SK-N-SH (cell line): ENCODE data around the gene PYGB. TPM values are rescaled to one million over a fixed set of nuclear protein-coding genes. Genes with fewer than 3 reads are reported as not detected.

Source experiments
- CTCF ChIA-PET: fragments of 300-600, 350-600 bp; formaldehyde crosslinking; extraction: SDS; loops from one replicate; lab custom pipeline; 2021; lab: Yijun Ruan, JAX
- POLR2A ChIA-PET: fragments of 350-600 bp; sonication (Branson Sonifier 250); formaldehyde crosslinking; extraction: SDS; loops from one replicate; lab custom pipeline; 2020; ENCODE audit warnings: antibody characterized with exemption, inconsistent platforms; lab: Yijun Ruan, JAX
- DNase-seq: peaks from one replicate; pipeline ENCODE4 v3.0.0; 2012
- H2AFZ ChIP-seq: fragments of 200-600 bp; sonication (generic); 2 replicates; pipeline ENCODE4 v1.8.1; 2016; ENCODE audit warnings: antibody characterized with exemption, mild to moderate bottlenecking, low read depth
- H3F3A ChIP-seq: fragments of 200-600 bp; sonication (generic); replicated peaks from 2 replicates; pipeline ENCODE3; 2016; ENCODE audit warnings: antibody characterized with exemption, mild to moderate bottlenecking; ENCODE audit not compliant: insufficient read depth
- H3K27ac ChIP-seq, 2 experiments: fragments of 200-500 bp in 1 of 2; fragments of 200-600 bp in 1 of 2; sonication (Bioruptor generic) in 1 of 2; sonication (generic), shearing (Covaris generic) in 1 of 2; 2 replicates each; pipeline versions ENCODE4 v1.5.1 to v1.6.1; 2014 to 2016; ENCODE audit warnings: low read depth in 2 of 2, inconsistent platforms in 1 of 2, low read length in 1 of 2, mild to moderate bottlenecking in 1 of 2, mixed read lengths in 1 of 2
- H3K27me3 ChIP-seq: fragments of 200-600 bp; sonication (generic), shearing (Covaris generic); 2 replicates; pipeline ENCODE4 v1.6.1; 2016; ENCODE audit warnings: mixed run types; ENCODE audit not compliant: insufficient read depth
- H3K36me3 ChIP-seq, 2 experiments: fragments of 200-500 bp in 1 of 2; fragments of 200-600 bp in 1 of 2; sonication (Bioruptor generic) in 1 of 2; sonication (generic) in 1 of 2; replicated peaks in 1 of 2; 2 replicates each; pipeline versions ENCODE3 to v1.5.1; 2014 to 2016; ENCODE audit warnings: low read length in 1 of 2, mild to moderate bottlenecking in 1 of 2; ENCODE audit not compliant: insufficient read depth in 2 of 2, control insufficient read depth in 1 of 2
- H3K4me1 ChIP-seq, 2 experiments: fragments of 200-500 bp in 1 of 2; fragments of 200-600 bp in 1 of 2; sonication (Bioruptor generic) in 1 of 2; sonication (generic), shearing (Covaris generic) in 1 of 2; 2 replicates each; pipeline versions ENCODE4 v1.5.1 to v1.6.1; 2014 to 2016; ENCODE audit warnings: low read depth in 1 of 2, low read length in 1 of 2, mixed run types in 1 of 2; ENCODE audit not compliant: insufficient read depth in 2 of 2, control insufficient read depth in 1 of 2
- H3K4me2 ChIP-seq: fragments of 200-600 bp; sonication (generic), shearing (Covaris generic); 2 replicates; pipeline ENCODE4 v1.6.1; 2017; ENCODE audit warnings: mixed run types
- H3K4me3 ChIP-seq, 2 experiments: fragments of 200-500 bp in 1 of 2; fragments of 200-600 bp in 1 of 2; sonication (Bioruptor generic) in 1 of 2; sonication (generic), shearing (Covaris generic) in 1 of 2; 2 replicates each; pipeline versions ENCODE4 v1.5.1 to v1.8.1; 2014 to 2016; ENCODE audit warnings: low read depth in 2 of 2, inconsistent platforms in 1 of 2, low read length in 1 of 2, mild to moderate bottlenecking in 1 of 2, mixed read lengths in 1 of 2, moderate library complexity in 1 of 2
- H3K79me2 ChIP-seq: fragments of 200-600 bp; sonication (generic); 2 replicates; pipeline ENCODE4 v1.8.1; 2017; ENCODE audit warnings: mild to moderate bottlenecking; ENCODE audit not compliant: insufficient read depth
- H3K9ac ChIP-seq: fragments of 200-600 bp; sonication (generic); 2 replicates; pipeline ENCODE4 v1.6.1; 2017; ENCODE audit warnings: mixed run types
- H3K9me2 ChIP-seq: fragments of 200-600 bp; sonication (generic); 2 replicates; pipeline ENCODE4 v1.6.1; 2017; ENCODE audit warnings: mixed run types
- H3K9me3 ChIP-seq: fragments of 200-600 bp; sonication (generic); 2 replicates; pipeline ENCODE4 v1.6.1; 2017; ENCODE audit warnings: mixed run types, mild to moderate bottlenecking, moderate library complexity
- H4K20me1 ChIP-seq: fragments of 200-600 bp; sonication (generic); 2 replicates; pipeline ENCODE4 v1.6.1; 2017; ENCODE audit warnings: mild to moderate bottlenecking, mixed run types; ENCODE audit not compliant: insufficient read depth
- CTCF ChIP-seq: fragments of 200-600 bp; sonication (generic); IDR thresholded peaks from 2 replicates; pipeline ENCODE4 v1.6.1; 2017; ENCODE audit warnings: antibody characterized with exemption, mild to moderate bottlenecking, moderate library complexity
- EP300 ChIP-seq, 2 experiments: IDR thresholded peaks; 2 replicates each; pipeline versions ENCODE4 v1.4.0 to v1.6.1; 2012; ENCODE audit warnings: borderline replicate concordance in 1 of 2, low read depth in 1 of 2, low read length in 1 of 2
- EZH2phosphoT487 ChIP-seq: fragments of 200-600 bp; sonication (generic); IDR thresholded peaks from 2 replicates; pipeline ENCODE4 v1.6.1; 2017; ENCODE audit warnings: low read depth, mixed run types, mild to moderate bottlenecking, antibody characterized with exemption, moderate library complexity, borderline replicate concordance
- FOSL2 ChIP-seq: IDR thresholded peaks from 2 replicates; pipeline ENCODE4 v1.4.0; 2012; ENCODE audit warnings: low read depth, mild to moderate bottlenecking, moderate library complexity, borderline replicate concordance
- FOXJ3 ChIP-seq: sonication (generic); formaldehyde crosslinking; IDR thresholded peaks from 2 replicates; pipeline ENCODE4 v1.5.1; 2020; ENCODE audit warnings: mild to moderate bottlenecking, missing genetic modification reagents
- FOXM1 ChIP-seq: IDR thresholded peaks from 2 replicates; pipeline ENCODE4 v1.4.0; 2012; ENCODE audit warnings: low read depth, mild to moderate bottlenecking
- GABPA ChIP-seq: IDR thresholded peaks from 2 replicates; pipeline ENCODE4 v1.4.0; 2012; ENCODE audit warnings: low read depth, mild to moderate bottlenecking
- IRF3 ChIP-seq: fragments of 150-350 bp; IDR thresholded peaks from 2 replicates; pipeline ENCODE4 v1.6.1; 2016; ENCODE audit warnings: mild to moderate bottlenecking, low read depth, low read length
- MEF2A ChIP-seq: IDR thresholded peaks from 2 replicates; pipeline ENCODE4 v1.4.0; 2012; ENCODE audit warnings: low read depth, borderline replicate concordance
- MXI1 ChIP-seq: IDR thresholded peaks from 2 replicates; pipeline ENCODE4 v1.6.1; 2012; ENCODE audit warnings: mild to moderate bottlenecking, low read depth, low read length, improper control_type of control experiment
- NFIC ChIP-seq: IDR thresholded peaks from 2 replicates; pipeline ENCODE4 v1.4.0; 2012; ENCODE audit warnings: borderline replicate concordance
- NRF1 ChIP-seq: IDR thresholded peaks from 2 replicates; pipeline ENCODE4 v1.6.1; 2012; ENCODE audit warnings: low read depth, mild to moderate bottlenecking, low read length
- PBX3 ChIP-seq: IDR thresholded peaks from 2 replicates; pipeline ENCODE4; 2012
- POLR2AphosphoS5 ChIP-seq: IDR thresholded peaks from 2 replicates; pipeline ENCODE4 v1.6.1; 2012; ENCODE audit warnings: low read depth, low read length
- RAD21 ChIP-seq: IDR thresholded peaks from 2 replicates; pipeline ENCODE4 v1.6.1; 2012; ENCODE audit warnings: mild to moderate bottlenecking, low read length
- RFX5 ChIP-seq: IDR thresholded peaks from 2 replicates; pipeline ENCODE4 v1.6.1; 2012; ENCODE audit warnings: mild to moderate bottlenecking, improper control_type of control experiment, low read length
- SIN3A ChIP-seq: IDR thresholded peaks from 2 replicates; pipeline ENCODE4 v1.6.1; 2012; ENCODE audit warnings: low read depth, mild to moderate bottlenecking, low read length, moderate library complexity, borderline replicate concordance
- SMC3 ChIP-seq: IDR thresholded peaks from 2 replicates; pipeline ENCODE4 v1.6.1; 2012; ENCODE audit warnings: low read depth, low read length, improper control_type of control experiment
- TCF12 ChIP-seq: IDR thresholded peaks from 2 replicates; pipeline ENCODE4 v1.4.0; 2012
- TEAD4 ChIP-seq: IDR thresholded peaks from 2 replicates; pipeline ENCODE4 v1.4.0; 2012; ENCODE audit warnings: mild to moderate bottlenecking, borderline replicate concordance; ENCODE audit not compliant: insufficient read depth
- USF2 ChIP-seq: fragments of 150-350 bp; IDR thresholded peaks from 2 replicates; pipeline ENCODE4 v1.6.1; 2017; ENCODE audit warnings: antibody characterized with exemption, low read length, low read depth, borderline replicate concordance
- YY1 ChIP-seq: IDR thresholded peaks from 2 replicates; pipeline ENCODE4 v1.4.0; 2012; ENCODE audit warnings: low read depth, mild to moderate bottlenecking
- ZBTB33 ChIP-seq: IDR thresholded peaks from 2 replicates; pipeline ENCODE4 v1.4.0; 2012; ENCODE audit warnings: low read depth, borderline replicate concordance
- WGBS: methylation state at CpG from one replicate; pipeline ENCODE4 v1.1.6; 2017; ENCODE audit warnings: low lambda C conversion rate; 5-methylcytosine and 5-hydroxymethylcytosine counted together
- polyA plus RNA-seq, 3 experiments: library from polyadenylated mRNA; depleted of rRNA; stranded (reverse); fragments of >200 nt; gene quantifications; 2 replicates each; pipeline ENCODE4 v1.2.3, GENCODE V29; 2012
- TF ChIP-seq, protein P1 (sequence below): IDR thresholded peaks from 2 replicates; pipeline ENCODE4 v1.4.0; 2012; ENCODE audit warnings: low read depth, borderline replicate concordance

PYGB gene
- polyA plus RNA-seq (2012; rRNA removed), result 32.2 and 35.8 TPM in 2 replicates
- polyA plus RNA-seq (2012; cell fraction: cytosol; rRNA removed), result 16.8 and 25.0 TPM in 2 replicates
- polyA plus RNA-seq (2012; cell fraction: nucleus; rRNA removed), result 75.6 and 77.6 TPM in 2 replicates

DNA sequence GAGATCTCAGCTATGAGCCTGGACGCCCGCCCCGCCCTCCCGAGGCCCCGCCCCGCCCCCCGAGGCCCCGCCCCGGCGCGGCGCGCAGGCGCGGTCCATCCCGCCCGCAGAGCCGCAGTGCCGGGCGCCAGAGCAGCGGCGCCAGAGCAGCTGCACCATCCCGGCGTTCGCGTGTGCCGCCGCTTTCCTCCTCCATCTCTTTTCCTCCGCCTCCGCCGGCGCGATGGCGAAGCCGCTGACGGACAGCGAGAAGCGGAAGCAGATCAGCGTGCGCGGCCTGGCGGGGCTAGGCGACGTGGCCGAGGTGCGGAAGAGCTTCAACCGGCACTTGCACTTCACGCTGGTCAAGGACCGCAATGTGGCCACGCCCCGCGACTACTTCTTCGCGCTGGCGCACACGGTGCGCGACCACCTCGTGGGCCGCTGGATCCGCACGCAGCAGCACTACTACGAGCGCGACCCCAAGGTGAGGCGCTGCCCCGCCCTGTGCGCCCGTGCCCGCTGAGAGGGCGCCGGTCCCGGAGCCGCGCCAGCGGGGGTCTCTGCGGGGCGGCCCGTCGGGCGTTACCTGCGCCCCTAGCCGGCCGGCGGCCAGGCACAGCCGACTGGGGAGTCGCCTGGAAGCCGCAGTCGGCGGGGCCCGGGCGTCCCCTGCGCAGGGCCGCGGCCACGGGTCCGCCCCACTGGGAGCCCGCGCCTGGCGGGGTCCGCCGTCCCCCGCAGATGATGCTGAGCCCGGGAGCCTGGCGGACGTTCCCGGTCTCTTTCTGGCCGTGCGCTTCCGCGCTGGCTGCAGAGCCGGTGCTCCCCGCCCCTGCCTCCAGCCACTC is at the start of gene PYGB:
TSS of gene PYGB (plus strand) at position 130 of the 830 bp plus-strand sequence. CDS start at position 224, 94 bp downstream.
- peaks cover 11 to 47% of the 10 kb centered on the region in 2 experiments for H3K4me1 ChIP-seq
- TF ChIP-seq MEF2A, result no peak
- TF ChIP-seq, protein P1, sequence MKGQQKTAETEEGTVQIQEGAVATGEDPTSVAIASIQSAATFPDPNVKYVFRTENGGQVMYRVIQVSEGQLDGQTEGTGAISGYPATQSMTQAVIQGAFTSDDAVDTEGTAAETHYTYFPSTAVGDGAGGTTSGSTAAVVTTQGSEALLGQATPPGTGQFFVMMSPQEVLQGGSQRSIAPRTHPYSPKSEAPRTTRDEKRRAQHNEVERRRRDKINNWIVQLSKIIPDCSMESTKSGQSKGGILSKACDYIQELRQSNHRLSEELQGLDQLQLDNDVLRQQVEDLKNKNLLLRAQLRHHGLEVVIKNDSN, result no peak
- no peak for TF ChIP-seq TEAD4
- peak; percentile 67; the same call in 1 of the 2 replicates for TF ChIP-seq SIN3A
- no peak for TF ChIP-seq FOXJ3 (CRISPR knock-in tag)
- no peak for TF ChIP-seq USF2
- TF ChIP-seq YY1, result 0 out of 2 replicates have a peak, but pooled peaks have one; percentile 23
- no peak for TF ChIP-seq EP300 (IDR thresholded peaks at IDR 0.05; ENCODE audit: borderline replicate concordance in 1 of 2, low read depth in 1 of 2, low read length in 1 of 2)
- TF ChIP-seq POLR2AphosphoS5, result peak; percentile 97
- TF ChIP-seq RFX5, result no peak
- TF ChIP-seq NRF1, result peak; percentile 49
- no peak for TF ChIP-seq EZH2phosphoT487
- 0 out of 2 replicates have a peak, but pooled peaks have one; percentile 7 for TF ChIP-seq SMC3
- TF ChIP-seq IRF3, result no peak
- no peak for TF ChIP-seq NFIC
- no peak for TF ChIP-seq FOSL2
- TF ChIP-seq MXI1, result peak; percentile 82
- no peak for TF ChIP-seq FOXM1
- no peak for TF ChIP-seq CTCF
- no peak for TF ChIP-seq ZBTB33
- peak; percentile 43 for TF ChIP-seq GABPA
- TF ChIP-seq PBX3, result peak; percentile 59
- TF ChIP-seq RAD21, result no peak
- no peak; the same call in 1 of the 2 replicates for TF ChIP-seq TCF12

More for the DNA sequence above, at the start of gene PYGB:
- Histone ChIP-seq H3K9ac (peak within 1 kb of the TSS; percentile 74), H3K4me2 (peak within 1 kb of the TSS; percentile 98), H3K79me2 (peaks cover 48% of the 10 kb centered on the region), H4K20me1 (peaks cover 40% of the 10 kb centered on the region), H3K9me2 (no peaks in the 10 kb centered on the region), H2AFZ (peak within 1 kb of the TSS; percentile 89), H3K27ac (peak within 1 kb of the TSS; percentile 86 to 93), H3K4me3 (peak within 1 kb of the TSS; percentile 92 to 98), H3F3A (peaks cover 14% of the 10 kb centered on the region), H3K36me3 (peaks cover 3 to 15% of the 10 kb centered on the region in 2 experiments), H3K27me3 (no peaks in the 10 kb centered on the region), H3K9me3 (no peaks in the 10 kb centered on the region)
- peak; percentile 98 for DNase-seq
- 1% methylated on average over 25 of the region's 113 CpGs for WGBS
- ChIA-PET CTCF (interaction anchor here (0.7 to 6.4 kb wide), 10 partner anchors 9 to 254 kb away, joined by 3 to 28 read pairs (median 6); partner anchors contain the start of gene ENTPD6), POLR2A (interaction anchor here (0.8 to 3.1 kb wide), 5 partner anchors 11 to 53 kb away, joined by 3 to 14 read pairs (median 4); partner anchors contain the start of gene ENTPD6)
